ENCODE results near the gene CHRNA1. TPM values are rescaled to one million over a fixed set of nuclear protein-coding genes. Genes with fewer than 3 reads are reported as not detected.

Gene CHRNA1
- total RNA-seq, 2 experiments from 2014 or later: not detected

DNA sequence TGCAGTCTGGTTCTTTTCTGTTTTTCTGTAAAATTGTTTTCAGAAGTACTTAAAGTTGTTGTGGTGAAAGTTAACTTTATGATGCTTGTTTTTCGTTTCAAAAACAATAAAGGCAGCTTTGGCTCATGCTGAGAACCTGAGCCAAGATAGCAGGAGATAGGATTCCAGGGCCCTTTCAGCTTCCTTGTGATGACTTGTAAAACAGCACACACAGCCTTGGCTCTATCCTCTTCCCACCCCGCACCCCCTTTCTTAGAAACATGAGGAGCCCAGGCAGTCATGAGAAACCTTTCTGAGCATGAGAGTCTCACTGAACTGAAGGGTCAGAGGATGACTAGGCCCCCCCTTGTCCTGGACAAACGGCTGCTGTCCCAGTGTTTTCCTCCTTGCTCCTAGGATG lies 12.4 kb upstream of the CHRNA1 start:
- Histone ChIP-seq H3K36me3 (ENCODE audit: insufficient read depth, low read length) (no peaks in the 10 kb centered on the region), H3K4me2 (ENCODE audit: low read length) (no peak overlapping the region), H3K9me2 (ENCODE audit: insufficient read depth, low read length) (no peaks in the 10 kb centered on the region; the same call in 1 of the 2 replicates), H4K20me1 (ENCODE audit: insufficient read depth, low read length) (no peaks in the 10 kb centered on the region), H3K4me3 (ENCODE audit: low read depth, low read length, poor library complexity, severe bottlenecking) (no peak overlapping the region), H3K27ac (ENCODE audit: low read depth, low read length, poor library complexity, severe bottlenecking) (no peak overlapping the region), H2AFZ (ENCODE audit: low read length) (no peak overlapping the region), H3K79me2 (ENCODE audit: insufficient read depth, low read depth, low read length) (no peaks in the 10 kb centered on the region), H3K4me1 (ENCODE audit: insufficient read depth, low read length, poor library complexity, severe bottlenecking) (peaks cover 5% of the 10 kb centered on the region), H3K9me3 (ENCODE audit: low read length) (no peaks in the 10 kb centered on the region)
- no TSS peak for BruUV-seq (replicated peaks)
- TF ChIP-seq, protein P1, sequence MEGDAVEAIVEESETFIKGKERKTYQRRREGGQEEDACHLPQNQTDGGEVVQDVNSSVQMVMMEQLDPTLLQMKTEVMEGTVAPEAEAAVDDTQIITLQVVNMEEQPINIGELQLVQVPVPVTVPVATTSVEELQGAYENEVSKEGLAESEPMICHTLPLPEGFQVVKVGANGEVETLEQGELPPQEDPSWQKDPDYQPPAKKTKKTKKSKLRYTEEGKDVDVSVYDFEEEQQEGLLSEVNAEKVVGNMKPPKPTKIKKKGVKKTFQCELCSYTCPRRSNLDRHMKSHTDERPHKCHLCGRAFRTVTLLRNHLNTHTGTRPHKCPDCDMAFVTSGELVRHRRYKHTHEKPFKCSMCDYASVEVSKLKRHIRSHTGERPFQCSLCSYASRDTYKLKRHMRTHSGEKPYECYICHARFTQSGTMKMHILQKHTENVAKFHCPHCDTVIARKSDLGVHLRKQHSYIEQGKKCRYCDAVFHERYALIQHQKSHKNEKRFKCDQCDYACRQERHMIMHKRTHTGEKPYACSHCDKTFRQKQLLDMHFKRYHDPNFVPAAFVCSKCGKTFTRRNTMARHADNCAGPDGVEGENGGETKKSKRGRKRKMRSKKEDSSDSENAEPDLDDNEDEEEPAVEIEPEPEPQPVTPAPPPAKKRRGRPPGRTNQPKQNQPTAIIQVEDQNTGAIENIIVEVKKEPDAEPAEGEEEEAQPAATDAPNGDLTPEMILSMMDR (conservative IDR thresholded peaks at IDR 0.05; ENCODE audit: low read length): no peak
- TF ChIP-seq EZH2phosphoT487 (IDR thresholded peaks at IDR 0.05; ENCODE audit: borderline replicate concordance, low read depth, low read length): no peak
- POLR2A ChIA-PET: no interaction called here
- intact Hi-C loops (cut with micrococcal nuclease; ENCODE audit: unreplicated experiment): loop anchor here (10.0 kb wide), 1 partner anchor 228 kb away; the partner anchor contains the start of gene CHN1
- no peak for DNase-seq (ENCODE audit: low spot score)
- CTCF ChIA-PET (ENCODE audit: unreplicated experiment): interaction anchor here (0.6 kb wide), 1 partner anchor 267 kb away, joined by 3 read pairs; no protein-coding TSS in a partner anchor

GRCh38 chr2:174776223-174776622 lies 12.0 kb upstream of the CHRNA1 start:
- peaks cover 5% of the 10 kb centered on the region for H3K4me1 ChIP-seq (ENCODE audit: insufficient read depth, low read length, poor library complexity, severe bottlenecking)
- no peak overlapping the region for H3K4me2 ChIP-seq (ENCODE audit: low read length)
- no peaks in the 10 kb centered on the region for H3K9me3 ChIP-seq (ENCODE audit: low read length)
- ChIA-PET POLR2A (no interaction called here), CTCF (ENCODE audit: unreplicated experiment) (interaction anchor here (0.6 kb wide), 1 partner anchor 266 kb away, joined by 3 read pairs; no protein-coding TSS in a partner anchor)
- no peaks in the 10 kb centered on the region for H4K20me1 ChIP-seq (ENCODE audit: insufficient read depth, low read length)
- no peaks in the 10 kb centered on the region for H3K36me3 ChIP-seq (ENCODE audit: insufficient read depth, low read length)
- DNase-seq (ENCODE audit: low spot score): no peak
- intact Hi-C loops (cut with micrococcal nuclease; ENCODE audit: unreplicated experiment): loop anchor here (10.0 kb wide), 1 partner anchor 229 kb away; the partner anchor contains the start of gene CHN1
- H3K27ac ChIP-seq (ENCODE audit: low read depth, low read length, poor library complexity, severe bottlenecking): no peak overlapping the region
- BruUV-seq (replicated peaks): no TSS peak
- H2AFZ ChIP-seq (ENCODE audit: low read length): no peak overlapping the region
- TF ChIP-seq EZH2phosphoT487 (IDR thresholded peaks at IDR 0.05; ENCODE audit: borderline replicate concordance, low read depth, low read length): no peak
- TF ChIP-seq, protein P1 (conservative IDR thresholded peaks at IDR 0.05; ENCODE audit: low read length): peak; percentile 65
- no peak overlapping the region for H3K4me3 ChIP-seq (ENCODE audit: low read depth, low read length, poor library complexity, severe bottlenecking)
- no peaks in the 10 kb centered on the region; the same call in 1 of the 2 replicates for H3K9me2 ChIP-seq (ENCODE audit: insufficient read depth, low read length)
- no peaks in the 10 kb centered on the region for H3K79me2 ChIP-seq (ENCODE audit: insufficient read depth, low read depth, low read length)

GRCh38 chr2:174775571-174775980 lies 11.3 kb upstream of the CHRNA1 start:
- no peak overlapping the region for H3K4me3 ChIP-seq (ENCODE audit: low read depth, low read length, poor library complexity, severe bottlenecking)
- H3K79me2 ChIP-seq (ENCODE audit: insufficient read depth, low read depth, low read length): no peaks in the 10 kb centered on the region
- H3K36me3 ChIP-seq (ENCODE audit: insufficient read depth, low read length): no peaks in the 10 kb centered on the region
- POLR2A ChIA-PET: no interaction called here
- TF ChIP-seq, protein P1 (conservative IDR thresholded peaks at IDR 0.05; ENCODE audit: low read length): no peak
- TF ChIP-seq EZH2phosphoT487 (IDR thresholded peaks at IDR 0.05; ENCODE audit: borderline replicate concordance, low read depth, low read length): no peak
- no peaks in the 10 kb centered on the region for H3K9me3 ChIP-seq (ENCODE audit: low read length)
- no TSS peak for BruUV-seq (replicated peaks)
- CTCF ChIA-PET (ENCODE audit: unreplicated experiment): no interaction called here
- H3K4me1 ChIP-seq (ENCODE audit: insufficient read depth, low read length, poor library complexity, severe bottlenecking): peaks cover 5% of the 10 kb centered on the region
- intact Hi-C loops (cut with micrococcal nuclease; ENCODE audit: unreplicated experiment): loop anchor here (10.0 kb wide), 1 partner anchor 229 kb away; the partner anchor contains the start of gene CHN1
- no peaks in the 10 kb centered on the region for H4K20me1 ChIP-seq (ENCODE audit: insufficient read depth, low read length)
- H3K9me2 ChIP-seq (ENCODE audit: insufficient read depth, low read length): no peaks in the 10 kb centered on the region; the same call in 1 of the 2 replicates
- H3K27ac ChIP-seq (ENCODE audit: low read depth, low read length, poor library complexity, severe bottlenecking): no peak overlapping the region
- DNase-seq (ENCODE audit: low spot score): no peak
- H3K4me2 ChIP-seq (ENCODE audit: low read length): no peak overlapping the region
- H2AFZ ChIP-seq (ENCODE audit: low read length): no peak overlapping the region
